22Rv1 (cell line): ENCODE data around the gene OCA2.

Source experiments
- ZFX ChIP-seq: fragments of 450-650 bp; IDR thresholded peaks from 2 replicates; pipeline ENCODE4 v1.6.1; 2017; ENCODE audit warnings: antibody characterized with exemption, borderline replicate concordance
- TF ChIP-seq, protein P1 (sequence below): fragments of 450-650 bp; IDR thresholded peaks from 2 replicates; pipeline ENCODE4 v1.5.1; 2017; ENCODE audit warnings: mild to moderate bottlenecking

DNA sequence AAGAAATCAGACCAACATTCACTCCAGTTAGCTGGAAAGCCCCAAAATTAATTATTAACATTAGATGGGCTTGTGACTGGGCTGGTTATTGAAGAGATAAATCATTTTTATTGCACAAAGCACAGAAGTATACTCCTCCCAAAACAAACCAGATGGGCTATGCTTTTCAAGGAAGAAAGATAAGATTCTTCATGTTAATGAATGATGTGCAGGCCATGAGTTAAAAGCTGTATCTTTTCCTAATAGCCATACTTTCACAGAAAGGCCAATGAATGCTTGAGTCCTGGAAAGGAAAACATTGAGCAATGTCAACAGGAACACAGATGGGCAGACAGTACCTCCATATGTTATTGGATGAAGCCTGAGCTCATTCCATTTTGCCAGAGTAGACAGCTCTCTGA, 55.4 kb downstream of the OCA2 start:
- TF ChIP-seq, protein P1, sequence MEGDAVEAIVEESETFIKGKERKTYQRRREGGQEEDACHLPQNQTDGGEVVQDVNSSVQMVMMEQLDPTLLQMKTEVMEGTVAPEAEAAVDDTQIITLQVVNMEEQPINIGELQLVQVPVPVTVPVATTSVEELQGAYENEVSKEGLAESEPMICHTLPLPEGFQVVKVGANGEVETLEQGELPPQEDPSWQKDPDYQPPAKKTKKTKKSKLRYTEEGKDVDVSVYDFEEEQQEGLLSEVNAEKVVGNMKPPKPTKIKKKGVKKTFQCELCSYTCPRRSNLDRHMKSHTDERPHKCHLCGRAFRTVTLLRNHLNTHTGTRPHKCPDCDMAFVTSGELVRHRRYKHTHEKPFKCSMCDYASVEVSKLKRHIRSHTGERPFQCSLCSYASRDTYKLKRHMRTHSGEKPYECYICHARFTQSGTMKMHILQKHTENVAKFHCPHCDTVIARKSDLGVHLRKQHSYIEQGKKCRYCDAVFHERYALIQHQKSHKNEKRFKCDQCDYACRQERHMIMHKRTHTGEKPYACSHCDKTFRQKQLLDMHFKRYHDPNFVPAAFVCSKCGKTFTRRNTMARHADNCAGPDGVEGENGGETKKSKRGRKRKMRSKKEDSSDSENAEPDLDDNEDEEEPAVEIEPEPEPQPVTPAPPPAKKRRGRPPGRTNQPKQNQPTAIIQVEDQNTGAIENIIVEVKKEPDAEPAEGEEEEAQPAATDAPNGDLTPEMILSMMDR = no peak
- TF ChIP-seq ZFX = no peak
